Body of pancreas (tissue), 4 donors: ENCODE measurements around the gene PPP5C.

Experiments used
- CTCF ChIP-seq, 7 experiments: fragments of 450-650 bp in 4 of 7; fragments of 200-600 bp in 3 of 7; sonication (generic) in 3 of 7; IDR thresholded peaks; one replicate each; pipeline ENCODE4 v1.5.1; 2016 to 2019; ENCODE audit warnings: antibody characterized with exemption in 7 of 7
- POLR2A ChIP-seq, 3 donors: fragments of 450-650 bp; IDR thresholded peaks; one replicate each; pipeline ENCODE4 v1.6.1; 2016; ENCODE audit warnings: antibody characterized with exemption in 3 of 3, mild to moderate bottlenecking in 2 of 3

- TF ChIP-seq POLR2A (IDR thresholded peaks at IDR 0.05), result no peak
- no peak for TF ChIP-seq CTCF (IDR thresholded peaks at IDR 0.05)
Measured at GRCh38 chr19:46299695-46300094, 47.2 kb upstream of the PPP5C start.
